Lower leg skin (tissue), 4 donors: ENCODE measurements around the gene CDHR3. TPM values are rescaled to one million over a fixed set of nuclear protein-coding genes. Genes with fewer than 3 reads are reported as not detected.

ENCODE experiments used
- DNase-seq, 2 donors: peaks; one replicate each; pipeline ENCODE4 v3.0.0-alpha.2; 2019; ENCODE audit warnings: low spot score in 2 of 2
- H3K4me3 ChIP-seq: fragments of 200-600 bp; sonication (generic); 2 replicates; pipeline ENCODE4 v1.5.1; 2017; ENCODE audit warnings: mild to moderate bottlenecking, low read depth; ENCODE audit not compliant: poor library complexity, severe bottlenecking
- POLR2A ChIP-seq, 2 donors: fragments of 450-650 bp; IDR thresholded peaks; one replicate each; pipeline ENCODE4 v1.6.1; 2016 to 2017; ENCODE audit warnings: antibody characterized with exemption in 2 of 2, mild to moderate bottlenecking in 1 of 2, moderate library complexity in 1 of 2
- WGBS, 2 donors: methylation state at CpG; one replicate each; pipeline ENCODE4 v1.1.5; 2018; 5-methylcytosine and 5-hydroxymethylcytosine counted together
- intact Hi-C: fragments of 100-400 bp; cut with DNase I; formaldehyde crosslinking; loops from one replicate; pipeline ENCODE4 v1.15.0; 2023; ENCODE audit warnings: low total_unique reads
- total RNA-seq, 4 donors: library from RNA; depleted of rRNA; stranded (reverse); fragments of >200 nt; gene quantifications; one replicate each; pipeline ENCODE4 v1.1.0, GENCODE V29; 2016
- TF ChIP-seq, protein P1 (sequence below), 3 donors: fragments of 450-650 bp; IDR thresholded peaks; one replicate each; pipeline ENCODE4 v1.5.1; 2016; ENCODE audit warnings: antibody characterized with exemption in 3 of 3, mild to moderate bottlenecking in 3 of 3, moderate library complexity in 2 of 3

Gene CDHR3
- total RNA-seq, 4 donors from 2014 or later: 2.4 to 4.2 (median 3.3) TPM; not detected in 1

GRCh38 chr7:106012184-106012583 is 49.1 kb downstream of the CDHR3 start:
- no peak overlapping the region for H3K4me3 ChIP-seq
- no peak for DNase-seq
- 91 to 95% methylated on average over 5 of the region's 5 CpGs for WGBS, 2 donors
- intact Hi-C loops: no loop called here
- no peak for TF ChIP-seq POLR2A (IDR thresholded peaks at IDR 0.05)
- TF ChIP-seq, protein P1, sequence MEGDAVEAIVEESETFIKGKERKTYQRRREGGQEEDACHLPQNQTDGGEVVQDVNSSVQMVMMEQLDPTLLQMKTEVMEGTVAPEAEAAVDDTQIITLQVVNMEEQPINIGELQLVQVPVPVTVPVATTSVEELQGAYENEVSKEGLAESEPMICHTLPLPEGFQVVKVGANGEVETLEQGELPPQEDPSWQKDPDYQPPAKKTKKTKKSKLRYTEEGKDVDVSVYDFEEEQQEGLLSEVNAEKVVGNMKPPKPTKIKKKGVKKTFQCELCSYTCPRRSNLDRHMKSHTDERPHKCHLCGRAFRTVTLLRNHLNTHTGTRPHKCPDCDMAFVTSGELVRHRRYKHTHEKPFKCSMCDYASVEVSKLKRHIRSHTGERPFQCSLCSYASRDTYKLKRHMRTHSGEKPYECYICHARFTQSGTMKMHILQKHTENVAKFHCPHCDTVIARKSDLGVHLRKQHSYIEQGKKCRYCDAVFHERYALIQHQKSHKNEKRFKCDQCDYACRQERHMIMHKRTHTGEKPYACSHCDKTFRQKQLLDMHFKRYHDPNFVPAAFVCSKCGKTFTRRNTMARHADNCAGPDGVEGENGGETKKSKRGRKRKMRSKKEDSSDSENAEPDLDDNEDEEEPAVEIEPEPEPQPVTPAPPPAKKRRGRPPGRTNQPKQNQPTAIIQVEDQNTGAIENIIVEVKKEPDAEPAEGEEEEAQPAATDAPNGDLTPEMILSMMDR (IDR thresholded peaks at IDR 0.05): no peak

- H3K4me3 ChIP-seq: no peak overlapping the region
- intact Hi-C loops: no loop called here
- WGBS, 2 donors: 85 to 98% methylated on average over 8 of the region's 8 CpGs
- TF ChIP-seq, protein P1 (IDR thresholded peaks at IDR 0.05): no peak
- no peak for TF ChIP-seq POLR2A (IDR thresholded peaks at IDR 0.05)
- DNase-seq: no peak
Measured at GRCh38 chr7:106012935-106013439, 49.9 kb downstream of the CDHR3 start.

GRCh38 chr7:106015381-106016218 is 52.5 kb downstream of the CDHR3 start:
- 83 to 84% methylated on average over 11 of the region's 11 CpGs for WGBS, 2 donors
- intact Hi-C loops: no loop called here
- DNase-seq: no peak

DNA sequence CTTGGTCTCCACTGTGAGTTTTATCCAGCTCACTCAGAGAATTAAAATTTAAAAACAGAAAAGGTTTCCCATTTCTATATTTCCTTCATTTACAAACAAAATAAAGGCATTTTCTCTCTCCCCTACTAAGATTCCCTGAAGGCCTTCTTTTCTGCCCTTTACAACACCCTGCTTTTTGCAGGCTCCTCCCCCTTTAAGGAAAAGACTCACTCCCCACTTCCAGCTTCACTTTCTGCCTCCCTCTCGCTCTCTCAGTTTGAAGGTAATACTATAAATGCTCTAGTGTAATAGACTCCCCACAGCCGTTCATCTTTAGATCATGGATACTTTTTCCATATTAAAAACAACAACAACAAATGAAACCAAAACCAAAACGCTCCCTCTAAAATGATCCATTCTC is 53.3 kb downstream of the CDHR3 start:
- WGBS, 2 donors: 74 to 82% methylated on average over 3 of the region's 3 CpGs
- DNase-seq: no peak
- no peak overlapping the region for H3K4me3 ChIP-seq
- TF ChIP-seq, protein P1 (IDR thresholded peaks at IDR 0.05): no peak
- no peak for TF ChIP-seq POLR2A (IDR thresholded peaks at IDR 0.05)
- intact Hi-C loops: no loop called here

More at GRCh38 chr7:106015381-106016218, 52.5 kb downstream of the CDHR3 start:
- no peak for TF ChIP-seq POLR2A (IDR thresholded peaks at IDR 0.05)
- TF ChIP-seq, protein P1 (IDR thresholded peaks at IDR 0.05): no peak
- H3K4me3 ChIP-seq: no peak overlapping the region

DNA sequence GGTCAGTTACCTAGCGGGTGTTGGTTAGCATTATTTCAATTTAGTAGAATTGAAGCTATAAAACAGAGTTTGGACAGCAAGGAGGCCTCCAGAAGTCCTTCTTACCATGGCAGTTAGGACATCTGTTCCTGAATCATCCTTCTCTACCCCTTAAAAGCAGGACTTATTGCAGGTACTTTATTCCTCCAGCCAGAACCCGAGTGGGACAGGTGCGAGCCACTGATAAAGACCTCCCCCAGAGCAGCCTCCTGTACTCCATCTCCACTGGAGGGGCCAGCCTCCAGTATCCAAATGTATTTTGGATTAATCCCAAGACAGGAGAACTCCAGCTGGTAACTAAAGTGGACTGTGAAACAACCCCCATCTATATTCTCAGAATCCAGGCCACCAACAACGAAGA is 54.6 kb downstream of the CDHR3 start:
- no peak overlapping the region for H3K4me3 ChIP-seq
- intact Hi-C loops: no loop called here
- WGBS, 2 donors: 95 to 97% methylated on average over 4 of the region's 4 CpGs
- DNase-seq: no peak
- TF ChIP-seq POLR2A (IDR thresholded peaks at IDR 0.05): no peak
- TF ChIP-seq, protein P1 (IDR thresholded peaks at IDR 0.05): no peak
